Stimulated activated naive CD8-positive, alpha-beta T cell treated with anti-CD3 and anti-CD28 coated beads, Interleukin-15, Interleukin-2, amounts not matched to agents 100 U/mL and 50 U/mL, for 24 hours (primary cell): ENCODE measurements around the gene RNF217.
A peak's percentile ranks its signal among the peaks of the same experiment; 100 is the strongest.
"Not testable (repeated sequence)": the region's sequence is repeated elsewhere in the genome, so short reads cannot be mapped to it uniquely, and the experiment has no call there.

ENCODE experiments used
- ATAC-seq: fragments of 150-1000 bp; cut with Tn5 transposase; one replicate; pipeline ENCODE4 v1.10.0; 2021
- DNase-seq: peaks from one replicate; pipeline ENCODE4 v3.0.0; 2021

Gene RNF217

DNA sequence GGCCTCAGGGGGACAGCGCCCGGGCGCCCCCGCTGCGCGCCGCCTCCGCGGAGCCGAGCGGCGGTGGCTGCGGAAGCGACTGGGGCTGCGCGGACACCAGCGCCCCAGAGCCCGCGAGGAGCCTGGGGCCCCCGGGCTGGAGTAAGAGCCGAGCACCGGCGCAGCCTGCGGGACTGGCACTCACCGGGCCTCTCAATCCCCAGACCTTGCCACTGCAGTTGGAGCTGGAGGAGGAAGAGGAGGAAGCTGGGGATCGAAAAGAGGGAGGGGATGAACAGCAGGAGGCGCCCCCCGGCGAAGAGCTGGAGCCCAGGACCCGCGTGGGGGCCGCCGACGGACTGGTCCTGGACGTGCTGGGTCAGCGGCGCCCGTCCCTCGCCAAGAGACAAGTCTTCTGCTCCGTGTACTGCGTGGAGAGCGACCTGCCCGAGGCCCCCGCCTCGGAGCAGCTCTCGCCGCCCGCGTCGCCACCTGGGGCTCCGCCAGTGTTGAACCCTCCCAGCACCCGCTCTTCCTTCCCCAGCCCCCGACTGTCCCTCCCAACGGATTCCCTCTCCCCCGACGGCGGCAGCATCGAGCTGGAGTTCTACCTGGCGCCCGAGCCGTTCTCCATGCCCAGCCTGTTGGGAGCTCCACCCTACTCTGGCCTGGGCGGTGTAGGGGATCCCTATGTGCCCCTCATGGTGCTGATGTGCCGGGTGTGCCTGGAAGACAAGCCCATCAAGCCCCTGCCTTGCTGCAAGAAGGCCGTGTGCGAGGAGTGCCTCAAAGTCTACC, 590 bp downstream of the RNF217 start:
- no peak for DNase-seq
- ATAC-seq, result peak; percentile 52

DNA sequence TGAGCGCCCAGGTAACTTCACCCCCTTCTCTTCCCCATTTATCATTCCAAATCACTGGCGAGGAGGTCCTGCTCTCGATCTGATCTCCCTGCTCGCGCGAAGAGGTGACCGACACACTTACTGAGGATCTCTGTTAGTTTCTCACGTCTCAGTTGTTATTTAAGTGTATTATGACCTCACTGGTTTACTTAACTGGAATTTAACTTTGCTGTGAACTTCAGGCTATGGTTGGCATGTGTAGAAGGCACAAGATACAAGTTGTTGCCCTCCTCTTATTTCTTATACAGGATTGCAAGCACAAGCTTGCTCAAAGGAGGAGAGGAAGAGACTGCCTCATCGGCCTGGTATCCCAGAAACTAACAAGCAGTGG, 1.2 kb downstream of the RNF217 start:
- ATAC-seq, result no peak

DNA sequence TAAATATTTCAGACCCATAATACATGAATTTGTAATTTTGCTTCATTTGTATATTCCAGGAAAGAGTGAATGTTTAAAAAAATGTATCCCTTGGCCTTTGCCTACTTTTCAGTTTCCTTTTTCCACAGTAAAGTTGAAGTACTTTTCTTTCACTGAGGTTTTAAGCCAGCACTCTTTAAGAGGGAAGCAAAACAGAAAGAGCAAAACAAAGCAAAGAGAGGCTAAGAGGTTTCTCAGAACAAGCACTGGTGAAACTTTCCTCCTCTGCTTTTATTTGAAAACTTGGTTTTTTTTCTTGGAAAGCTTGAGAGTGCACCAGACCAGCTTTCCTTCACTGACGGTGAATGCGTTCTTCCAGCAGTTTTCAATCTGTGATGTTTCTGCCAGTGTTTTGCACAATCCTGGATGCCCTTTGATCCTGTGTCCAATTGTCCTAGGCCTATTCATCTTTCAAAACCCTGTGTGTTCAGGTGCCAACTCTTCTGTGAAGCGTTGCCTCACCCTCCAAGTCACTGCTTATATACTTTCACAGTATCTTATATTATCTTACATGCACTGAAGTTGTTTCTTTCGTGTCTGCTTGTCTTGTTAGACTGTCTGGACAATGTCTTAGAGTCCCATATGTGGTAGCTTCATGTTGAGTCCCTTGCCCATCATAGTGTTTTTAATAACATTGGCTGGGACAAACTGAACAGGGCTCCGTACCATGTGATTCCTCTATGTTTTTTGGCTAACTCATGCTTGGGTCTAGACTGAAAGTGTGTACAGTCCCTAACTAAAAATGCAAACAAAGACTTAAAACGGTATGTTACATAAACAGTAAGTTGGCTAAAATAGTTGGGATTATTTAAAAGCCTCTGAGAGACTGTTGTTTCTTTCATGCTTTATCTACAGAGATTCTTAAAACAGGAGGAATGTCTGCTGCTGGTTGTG, 1.9 kb downstream of the RNF217 start:
- no peak for DNase-seq

More for the DNA sequence above, 1.2 kb downstream of the RNF217 start:
- DNase-seq, result no peak

DNA sequence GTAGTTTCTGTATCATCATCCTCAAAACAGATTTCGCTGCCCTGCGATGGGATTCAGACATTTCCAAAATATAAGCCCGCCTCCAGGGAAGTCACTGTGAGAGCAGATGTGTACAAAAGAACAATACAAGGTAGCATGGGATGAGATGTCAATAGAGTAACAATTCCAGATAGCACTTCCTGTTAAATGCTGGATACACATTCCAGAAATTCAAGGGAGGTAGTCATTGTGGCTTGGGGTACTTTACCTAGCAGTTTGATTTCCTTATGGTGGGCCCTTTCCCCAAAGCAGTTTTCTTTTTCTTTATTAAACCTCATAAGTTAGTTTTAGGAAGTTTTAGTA, 2.5 kb downstream of the RNF217 start:
- ATAC-seq, result no peak

More for the DNA sequence above, 1.9 kb downstream of the RNF217 start:
- ATAC-seq, result no peak

DNA sequence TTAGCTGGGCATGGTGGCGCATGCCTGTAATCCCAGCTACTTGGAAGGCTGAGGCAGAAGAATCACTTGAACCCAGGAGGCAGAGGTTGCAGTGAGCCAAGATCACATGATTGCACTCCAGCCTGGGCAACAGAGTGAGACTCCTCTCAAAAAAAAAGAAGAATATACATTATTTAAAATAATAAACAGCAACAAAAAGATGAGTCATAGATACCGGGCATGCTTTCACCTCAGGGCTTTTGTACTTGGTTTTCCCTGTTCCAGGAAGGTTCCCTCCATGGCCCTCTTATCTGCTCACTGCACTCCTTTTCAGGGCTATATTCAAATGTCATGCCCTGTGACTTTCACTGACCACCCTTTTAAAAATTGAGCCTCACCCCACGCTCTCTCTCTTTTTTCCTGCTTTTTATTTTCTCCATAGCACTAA, 3.2 kb downstream of the RNF217 start:
- not testable (repeated sequence) for ATAC-seq

More for the DNA sequence above, 2.5 kb downstream of the RNF217 start:
- no peak for DNase-seq

DNA sequence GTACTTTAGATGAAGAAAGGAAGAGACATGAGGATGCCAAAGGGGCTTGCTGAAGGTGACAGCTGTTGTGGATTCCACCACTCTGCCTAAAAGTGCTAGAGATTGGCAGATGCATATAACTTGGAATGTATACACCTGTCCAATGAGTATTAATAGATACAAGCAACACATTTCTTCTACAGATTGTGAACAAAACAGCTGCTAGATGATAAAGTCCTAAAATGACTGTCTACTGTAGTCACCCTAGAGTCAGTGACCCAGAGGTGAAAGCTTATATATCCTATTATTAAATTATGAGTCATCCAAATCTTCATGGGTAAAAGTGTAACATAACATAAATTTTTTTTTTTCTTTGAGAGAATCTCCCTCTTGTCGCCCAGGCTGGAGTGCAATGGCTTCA, 5.2 kb downstream of the RNF217 start:
- DNase-seq, result no peak

More for the DNA sequence above, 3.2 kb downstream of the RNF217 start:
- not testable (repeated sequence) for DNase-seq

DNA sequence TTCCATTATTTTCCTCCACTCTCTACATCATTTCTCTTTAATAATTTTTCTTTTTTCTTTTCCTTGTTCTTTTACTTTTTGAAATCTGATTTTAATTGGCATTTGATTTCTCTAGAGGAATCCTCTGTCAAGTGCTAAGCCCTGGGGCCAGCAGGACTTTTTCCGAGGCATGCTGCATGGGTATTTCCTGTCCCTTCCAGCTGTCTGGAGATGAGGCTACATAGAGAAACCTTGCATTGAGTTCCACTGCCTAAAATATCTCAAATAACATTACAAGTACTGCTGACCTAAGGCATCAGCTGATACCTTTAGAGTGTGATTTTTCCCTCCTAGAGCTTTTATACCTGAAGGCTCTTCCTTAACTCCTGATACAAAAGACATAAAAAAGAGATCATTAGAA, 6.2 kb downstream of the RNF217 start:
- DNase-seq, result no peak

More for the DNA sequence above, 5.2 kb downstream of the RNF217 start:
- no peak for ATAC-seq

DNA sequence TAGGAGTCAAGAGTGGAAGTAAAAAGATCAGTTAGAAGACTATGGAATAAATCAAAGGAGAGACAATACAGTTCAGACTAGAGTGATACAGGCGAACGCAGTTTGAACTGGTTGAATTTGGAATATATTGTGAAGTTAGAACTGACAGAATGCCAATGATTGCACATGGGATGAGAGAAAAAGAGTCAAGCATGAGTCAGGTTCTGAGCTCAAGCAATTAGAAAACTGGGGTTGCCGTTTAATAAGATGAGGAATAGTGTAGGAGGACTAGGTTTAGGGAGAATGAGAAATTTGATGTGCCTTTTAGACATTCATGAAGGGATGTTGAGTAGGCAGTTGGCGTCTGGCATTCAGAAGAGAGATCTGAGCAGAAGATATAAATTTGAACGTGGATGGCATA, 8.0 kb downstream of the RNF217 start:
- ATAC-seq (no peak), DNase-seq (no peak)

More for the DNA sequence above, 6.2 kb downstream of the RNF217 start:
- ATAC-seq, result no peak

DNA sequence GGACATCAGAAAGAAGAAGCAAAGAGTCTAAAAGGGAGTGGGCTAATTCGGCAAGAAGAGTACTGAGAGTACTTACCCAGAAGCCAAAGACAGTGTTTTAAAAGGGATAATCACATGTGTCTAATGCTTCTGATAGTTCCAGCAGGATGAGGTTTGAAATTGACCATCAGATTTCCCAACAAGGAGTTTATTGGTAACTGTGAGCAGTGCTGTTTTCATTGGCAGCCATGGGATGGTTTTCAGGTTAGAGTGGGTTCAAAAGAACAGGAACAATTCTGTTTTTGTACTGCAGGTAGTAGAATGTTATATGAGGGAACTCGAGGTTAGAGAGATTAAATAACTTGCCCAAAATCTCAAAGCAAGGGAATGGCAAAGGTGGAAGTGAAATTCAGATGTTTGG, 8.5 kb downstream of the RNF217 start:
- ATAC-seq, result no peak
- no peak for DNase-seq

DNA sequence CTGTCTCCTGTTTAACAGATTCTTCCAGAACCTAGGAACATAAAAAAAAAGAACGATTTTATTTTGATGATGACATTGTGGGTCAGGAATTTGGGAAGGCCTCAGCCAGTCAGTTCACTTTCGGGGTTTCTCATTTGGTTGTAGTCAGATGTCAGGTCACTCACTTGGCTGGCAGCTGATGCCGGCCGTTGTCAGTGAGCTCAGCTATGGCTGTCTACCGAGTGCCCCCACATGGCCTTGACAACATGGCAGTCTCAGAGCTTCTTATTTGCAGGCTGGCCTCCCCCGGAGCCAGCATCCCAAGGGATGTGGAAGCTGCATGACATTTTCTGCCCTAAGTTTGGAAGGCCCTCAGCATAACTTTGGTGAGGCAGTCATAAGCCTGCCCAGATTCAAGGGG, 11.5 kb downstream of the RNF217 start:
- ATAC-seq, result no peak
- DNase-seq, result no peak

DNA sequence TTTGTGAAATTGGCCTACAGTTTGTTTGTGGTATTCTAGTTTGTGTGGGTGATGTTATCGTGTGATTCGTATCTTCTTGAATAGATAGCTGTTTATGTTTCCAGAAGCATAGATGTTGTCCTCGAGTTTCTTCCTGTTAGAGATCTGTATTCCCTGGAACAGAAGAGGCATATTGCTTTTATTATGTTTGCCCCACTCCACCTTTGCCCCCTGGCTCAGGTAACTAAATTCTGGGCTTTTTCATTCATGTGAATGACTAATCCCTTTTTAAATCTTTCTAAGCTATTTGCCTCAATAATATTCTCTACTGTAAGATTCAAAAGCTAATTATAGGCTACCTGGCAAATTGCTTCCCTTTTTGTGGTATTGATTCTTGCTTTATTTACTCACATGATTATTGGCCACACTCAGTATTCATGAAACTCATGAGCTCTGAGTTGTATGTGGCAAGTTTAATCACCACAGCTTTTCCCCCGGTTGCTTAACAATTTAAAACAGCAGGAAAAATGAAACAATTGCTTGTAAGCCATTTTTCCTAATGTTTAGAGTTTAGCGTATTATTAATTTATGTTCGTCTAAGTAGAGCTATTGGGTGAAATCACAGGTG, 12.6 kb downstream of the RNF217 start:
- ATAC-seq, result no peak
- no peak for DNase-seq

DNA sequence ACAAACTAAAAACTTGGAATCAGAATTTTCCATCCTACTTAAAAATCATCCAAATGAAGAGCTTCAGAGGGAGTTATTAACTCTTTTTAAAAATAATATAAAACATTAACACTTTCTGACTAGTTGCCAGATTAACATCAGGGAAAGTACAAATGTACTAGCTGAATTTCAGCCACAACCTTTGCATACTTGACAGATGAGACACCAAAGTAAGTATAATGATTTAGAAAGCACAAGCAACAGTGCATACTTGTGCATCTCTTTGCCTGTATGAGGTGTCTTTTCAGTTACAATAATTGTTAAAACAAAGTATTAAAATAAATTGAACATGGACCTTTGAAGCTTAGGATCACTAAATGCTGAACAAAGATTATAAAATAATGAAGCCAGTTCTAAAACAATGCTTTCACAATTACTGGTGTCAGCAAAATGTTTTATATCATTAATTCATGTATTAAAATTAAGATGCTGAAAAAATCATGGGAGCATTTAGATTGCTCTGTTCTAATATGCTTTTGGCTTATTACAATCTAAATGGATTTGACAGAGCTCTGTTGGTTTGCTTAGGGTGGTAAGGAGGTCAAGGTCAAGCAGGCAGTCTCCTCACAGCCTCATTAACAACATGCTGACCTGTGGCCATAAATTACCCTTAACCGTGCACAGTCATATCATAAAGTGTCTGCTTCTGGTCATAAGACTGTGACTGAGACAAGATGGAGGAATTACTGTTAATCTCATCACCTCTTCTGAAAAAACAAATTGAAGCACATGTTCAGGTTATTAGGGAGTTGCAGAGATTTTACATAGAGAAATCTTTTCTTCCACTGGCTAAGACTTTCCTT, 15.1 kb downstream of the RNF217 start:
- ATAC-seq (no peak), DNase-seq (no peak)

DNA sequence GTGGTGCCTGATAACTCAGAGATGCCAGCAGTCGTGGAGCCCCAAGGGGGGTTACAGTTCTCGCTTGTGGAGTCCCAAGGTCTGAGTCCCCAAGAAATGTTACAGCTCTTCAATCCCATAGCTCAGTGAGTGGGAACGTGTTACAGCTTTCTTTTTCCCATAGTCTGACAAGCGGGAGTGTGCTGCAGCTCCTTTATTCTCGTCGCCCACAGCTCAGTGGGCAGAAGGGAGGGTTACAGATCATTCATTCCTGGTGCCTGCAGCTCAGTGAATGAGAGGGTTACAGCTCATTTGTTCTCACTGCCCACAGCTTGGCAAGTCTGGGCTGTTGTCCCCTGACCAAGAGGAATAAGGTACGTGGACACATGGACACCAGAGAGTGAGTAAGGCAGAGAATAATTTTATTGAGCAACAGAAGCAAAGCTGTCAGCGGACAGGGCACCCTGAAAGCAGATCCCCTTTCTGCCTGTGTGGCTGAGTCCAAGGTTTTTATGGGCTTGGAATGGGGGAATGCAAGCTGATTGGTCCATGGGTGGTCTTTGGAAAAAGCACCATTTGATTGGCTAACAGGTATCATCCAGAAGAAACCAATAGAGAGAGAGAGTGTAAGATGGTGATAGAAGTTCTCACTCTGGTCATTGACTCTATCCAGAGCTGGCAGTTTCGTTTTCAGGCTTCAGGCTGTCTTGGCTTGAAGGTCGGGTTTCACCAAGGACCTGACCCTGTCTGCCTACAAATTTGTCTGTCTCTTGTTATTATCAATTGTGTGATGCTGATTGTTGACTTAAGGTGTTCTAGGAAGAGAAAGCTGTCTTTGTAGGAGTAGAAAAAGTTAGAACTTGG, 16.4 kb downstream of the RNF217 start:
- ATAC-seq (no peak), DNase-seq (no peak)

DNA sequence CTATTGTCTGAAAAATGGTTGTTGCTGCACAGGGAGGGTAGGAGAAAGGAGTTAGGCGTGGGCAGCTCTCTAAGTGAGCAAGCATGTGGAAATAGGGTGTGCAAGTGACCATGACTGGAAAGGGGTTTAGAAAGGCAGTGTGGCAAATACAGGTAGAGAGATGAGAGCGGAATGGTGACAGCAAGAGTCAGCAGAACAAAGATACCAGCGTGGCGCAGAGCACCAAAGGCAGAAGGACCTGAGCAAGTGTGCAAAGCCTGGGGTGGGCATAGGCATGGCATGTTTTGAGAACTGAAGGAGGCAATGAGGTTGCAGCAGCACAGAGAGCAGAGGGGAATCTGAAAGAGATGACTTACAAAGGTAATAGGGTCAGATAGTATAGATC, 17.0 kb downstream of the RNF217 start:
- ATAC-seq (no peak), DNase-seq (no peak)

DNA sequence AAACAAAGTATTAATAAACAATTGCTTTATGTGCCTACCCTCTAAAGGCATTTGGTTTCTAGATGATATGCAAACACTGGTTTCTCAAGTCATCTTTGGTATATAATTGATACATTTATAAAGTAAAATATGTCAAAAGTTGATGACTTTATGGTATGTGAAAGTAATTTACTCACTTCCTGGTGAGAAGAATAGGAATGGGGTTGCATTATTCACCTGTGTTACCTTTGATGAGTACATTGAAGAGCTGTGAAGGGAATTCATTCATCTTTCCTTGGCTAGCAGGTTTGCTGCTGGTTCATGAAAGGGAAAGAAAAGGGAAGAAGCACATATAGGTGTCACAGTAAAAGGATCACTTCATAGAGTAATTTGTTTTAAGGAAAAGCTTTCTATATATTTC, 20.4 kb downstream of the RNF217 start:
- DNase-seq (no peak), ATAC-seq (no peak)

DNA sequence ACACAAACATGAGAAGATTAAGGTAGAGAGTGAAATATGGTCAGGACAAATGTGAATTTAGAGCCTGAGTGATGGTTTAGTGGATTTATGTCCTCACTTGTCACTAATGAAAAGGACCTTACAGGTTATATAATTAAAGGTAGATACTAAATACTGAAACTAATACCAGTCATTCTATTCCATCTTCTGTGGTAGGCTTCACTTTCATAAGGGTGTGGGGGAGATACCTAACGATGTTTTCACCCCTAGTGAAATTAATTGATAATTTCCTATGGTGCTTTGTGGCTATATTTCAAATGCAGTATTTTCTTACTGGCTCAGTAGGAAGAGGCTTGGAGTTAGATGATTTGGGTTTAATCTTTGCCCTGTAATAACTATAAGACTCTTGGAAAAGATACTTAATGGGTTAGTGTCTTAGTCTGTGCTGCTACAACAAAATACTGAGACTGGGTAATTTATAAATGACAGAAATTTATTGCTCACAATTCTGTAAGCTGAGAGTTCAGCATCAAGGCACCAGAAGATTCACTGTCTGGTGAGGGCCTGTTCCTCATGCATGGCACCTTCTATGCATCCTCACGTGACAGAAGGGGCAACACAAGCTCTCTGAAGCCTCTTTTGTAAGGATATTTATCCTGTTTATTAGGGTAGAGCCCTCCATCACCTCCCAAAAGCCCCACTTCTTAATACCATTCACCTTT, 21.3 kb downstream of the RNF217 start:
- no peak for ATAC-seq
- DNase-seq, result no peak

DNA sequence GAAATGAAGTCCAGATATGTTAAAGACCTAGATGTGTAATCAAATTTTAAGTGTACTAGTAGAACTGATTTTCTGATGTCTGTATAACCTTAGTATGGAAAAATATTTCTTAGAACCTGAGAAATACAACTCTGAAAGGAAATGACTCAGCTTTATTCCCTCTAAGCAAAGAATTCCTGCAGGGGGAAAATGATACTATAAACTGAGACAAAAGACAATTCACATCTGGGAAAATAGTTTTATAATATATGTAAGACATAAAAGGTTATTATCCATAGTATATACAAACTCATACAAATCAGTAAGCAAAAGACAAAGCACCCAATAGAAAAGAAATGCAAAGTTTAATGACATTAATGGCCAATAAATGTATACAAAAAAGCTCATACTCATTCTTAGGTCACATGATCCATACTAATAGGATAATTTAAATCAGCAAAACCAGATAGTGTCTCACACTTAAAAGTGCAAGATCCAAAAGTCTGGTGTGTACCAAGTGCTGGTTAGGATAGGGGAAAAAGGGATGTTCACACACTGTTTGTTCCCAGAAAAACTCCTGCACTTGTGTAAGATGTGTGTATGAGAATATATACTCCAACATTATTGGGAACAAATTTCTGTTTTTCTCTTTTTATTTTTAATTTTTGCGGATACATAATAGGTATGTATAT, 22.6 kb downstream of the RNF217 start:
- ATAC-seq, result no peak
- DNase-seq, result no peak

DNA sequence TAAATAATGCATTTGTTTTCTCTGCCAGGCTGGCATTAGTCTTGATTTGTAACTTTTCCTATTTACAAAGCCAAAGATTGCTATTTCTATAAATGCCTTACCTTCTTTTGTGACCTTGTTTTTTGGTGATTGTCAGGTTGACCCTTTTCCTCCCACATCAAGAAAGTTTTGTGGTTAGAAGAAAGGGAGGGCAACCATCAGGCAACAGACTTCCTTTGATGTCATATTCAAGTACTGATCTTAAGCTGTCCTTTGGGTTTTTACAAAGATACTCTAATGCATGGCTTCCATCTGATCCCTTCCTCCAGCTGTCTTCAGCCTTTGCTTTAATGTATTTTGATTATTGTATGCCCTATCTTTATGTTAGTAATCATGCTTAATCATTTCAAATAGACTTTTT, 23.9 kb downstream of the RNF217 start:
- DNase-seq (no peak), ATAC-seq (no peak)

DNA sequence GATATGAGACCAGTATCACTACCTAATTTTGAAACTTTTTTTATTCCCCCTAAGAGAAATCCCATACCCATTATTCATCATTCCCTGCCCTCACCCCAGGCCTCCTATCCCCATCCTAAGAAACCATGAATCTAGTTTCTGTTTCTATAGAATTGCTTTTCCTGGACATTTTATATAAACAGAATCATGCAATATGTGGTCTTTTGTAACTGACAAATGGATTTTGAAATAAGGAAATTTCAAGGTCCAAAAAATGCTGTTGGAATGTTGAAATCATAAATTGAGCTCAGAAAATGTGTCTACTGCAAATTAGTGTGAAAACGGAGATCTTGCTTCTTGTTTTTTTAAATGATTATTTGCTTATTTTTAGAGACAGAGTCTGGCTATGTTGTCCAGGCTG, 25.1 kb downstream of the RNF217 start:
- no peak for DNase-seq
- no peak for ATAC-seq
